Fibroblast of lung (primary cell): Measurements from ENCODE around the gene UNC13B. TPM values are rescaled to one million over a fixed set of nuclear protein-coding genes. Genes with fewer than 3 reads are reported as not detected.

ENCODE experiments used
- DNase-seq, 2 donors: peaks; one replicate each; pipeline versions ENCODE4 v3.0.0 to v3.0.0-alpha.2; 2010; ENCODE audit warnings: low read depth in 2 of 2
- H2AFZ ChIP-seq: 2 replicates; pipeline ENCODE4 v1.5.1; 2012; ENCODE audit warnings: low read length, control low read depth, inconsistent platforms
- H3K27ac ChIP-seq: 2 replicates; pipeline ENCODE4 v1.5.1; 2011; ENCODE audit warnings: low read length, control low read depth; ENCODE audit not compliant: insufficient read depth
- H3K27me3 ChIP-seq: 2 replicates; pipeline ENCODE4 v1.5.1; 2011; ENCODE audit warnings: mild to moderate bottlenecking, low read length; ENCODE audit not compliant: control insufficient read depth, insufficient read depth
- H3K36me3 ChIP-seq: 2 replicates; pipeline ENCODE4 v1.5.1; 2011; ENCODE audit warnings: low read length; ENCODE audit not compliant: control insufficient read depth, insufficient read depth
- H3K4me1 ChIP-seq: 2 replicates; pipeline ENCODE4 v1.5.1; 2011; ENCODE audit warnings: low read length; ENCODE audit not compliant: control insufficient read depth, insufficient read depth; ENCODE audit errors: extremely low read depth
- H3K4me2 ChIP-seq: 2 replicates; pipeline ENCODE4 v1.5.1; 2011; ENCODE audit warnings: low read length, control low read depth; ENCODE audit not compliant: insufficient read depth; ENCODE audit errors: extremely low read depth
- H3K4me3 ChIP-seq, 4 experiments: fragments of 200-600 bp in 1 of 4; sonication (generic) in 1 of 4; replicated peaks in 1 of 4; 2 replicates each; pipeline ENCODE4 v1.5.1; 2011 to 2016; ENCODE audit warnings: low read length in 4 of 4, low read depth in 3 of 4, mild to moderate bottlenecking in 3 of 4, control low read depth in 2 of 4, inconsistent platforms in 1 of 4, mixed read lengths in 1 of 4; ENCODE audit not compliant: insufficient read depth in 1 of 4; ENCODE audit errors: control extremely low read depth in 1 of 4
- H3K79me2 ChIP-seq: 2 replicates; pipeline ENCODE4 v1.5.1; 2012; ENCODE audit warnings: mild to moderate bottlenecking, low read length, inconsistent platforms; ENCODE audit not compliant: control insufficient read depth, insufficient read depth
- H3K9ac ChIP-seq: 2 replicates; pipeline ENCODE4 v1.5.1; 2011; ENCODE audit warnings: mild to moderate bottlenecking, low read length, control low read depth; ENCODE audit not compliant: insufficient read depth
- H3K9me3 ChIP-seq: 2 replicates; pipeline ENCODE4 v1.5.1; 2012; ENCODE audit warnings: low read depth, low read length; ENCODE audit not compliant: control insufficient read depth, insufficient read depth
- H4K20me1 ChIP-seq: 2 replicates; pipeline ENCODE4 v1.5.1; 2011; ENCODE audit warnings: low read length; ENCODE audit not compliant: control insufficient read depth, insufficient read depth; ENCODE audit errors: extremely low read depth
- CTCF ChIP-seq, 2 donors: IDR thresholded peaks in 1 of 2; conservative IDR thresholded peaks in 1 of 2; 1 replicate in 1 of 2; 2 replicates in 1 of 2; pipeline ENCODE4 v1.5.1; 2011 to 2012; ENCODE audit warnings: low read length in 2 of 2, control low read depth in 1 of 2, inconsistent platforms in 1 of 2, low read depth in 1 of 2, mild to moderate bottlenecking in 1 of 2
- EZH2 ChIP-seq: IDR thresholded peaks from 2 replicates; pipeline ENCODE4 v1.5.1; 2012; ENCODE audit warnings: low read length, control low read depth, mild to moderate bottlenecking; ENCODE audit errors: missing control alignments
- polyA plus RNA-seq, 2 donors: library from polyadenylated mRNA; depleted of rRNA in 1 of 2; stranded (reverse) in 1 of 2; unstranded in 1 of 2; fragments of >200 nt; gene quantifications; 2 replicates each; pipeline ENCODE4 v1.2.1, GENCODE V29; 2011 to 2012; ENCODE audit warnings: missing spikeins in 1 of 2
- total RNA-seq: library from RNA; depleted of rRNA; stranded (reverse); fragments of >200 nt; gene quantifications from 2 replicates; pipeline ENCODE4 v1.2.1, GENCODE V29; 2014

The UNC13B gene
- total and polyA plus RNA-seq, 2 donors (not counting 1 experiment from before 2014, with no cell fraction given) = 9.7 to 38.3 TPM

DNA sequence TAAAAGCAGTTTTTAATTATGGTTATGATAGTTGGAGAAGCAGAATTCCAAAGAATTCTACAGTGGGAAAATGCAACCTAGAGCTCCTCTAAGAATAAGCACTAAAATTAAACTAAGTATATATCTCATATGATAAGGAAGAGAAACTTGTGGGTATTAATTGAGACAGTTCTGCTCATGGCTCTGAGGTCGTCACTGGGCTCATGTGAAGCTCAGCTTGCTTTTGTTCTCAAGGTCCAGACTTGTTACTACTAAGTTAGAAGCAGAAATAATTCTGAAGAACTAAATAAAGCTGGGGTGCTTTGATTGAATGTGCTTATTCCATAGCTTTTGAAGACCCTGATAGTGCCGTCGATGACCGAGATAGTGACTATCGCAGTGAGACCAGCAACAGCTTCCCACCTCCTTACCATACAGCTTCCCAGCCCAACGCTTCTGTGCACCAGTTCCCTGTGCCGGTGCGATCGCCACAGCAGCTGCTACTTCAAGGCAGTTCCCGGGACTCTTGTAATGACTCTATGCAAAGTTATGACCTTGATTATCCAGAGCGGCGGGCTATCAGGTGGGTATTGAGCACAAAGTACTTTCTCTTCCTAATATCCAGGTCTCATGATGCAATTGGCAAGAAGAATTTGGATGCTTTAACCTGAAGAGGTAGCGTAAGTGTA, 133.7 kb downstream of the UNC13B start:
- Histone ChIP-seq H3K4me2 (no peak overlapping the region), H3K79me2 (no peaks in the 10 kb centered on the region), H3K9ac (no peak overlapping the region), H3K9me3 (no peaks in the 10 kb centered on the region), H2AFZ (no peak overlapping the region), H3K4me1 (no peaks in the 10 kb centered on the region), H3K36me3 (no peaks in the 10 kb centered on the region), H3K27ac (no peak overlapping the region), H3K27me3 (no peaks in the 10 kb centered on the region), H4K20me1 (no peaks in the 10 kb centered on the region), H3K4me3 (no peak overlapping the region)
- DNase-seq = no peak
- TF ChIP-seq CTCF (conservative IDR thresholded peaks at IDR 0.05 in 1 of 2, IDR thresholded peaks at IDR 0.05 in 1 of 2; ENCODE audit: low read depth in 1 of 2, low read length in 2 of 2) (no peak), EZH2 (no peak)

GRCh38 chr9:35303567-35303966, 141.8 kb downstream of the UNC13B start:
- Histone ChIP-seq H3K9me3 (no peaks in the 10 kb centered on the region), H2AFZ (no peak overlapping the region), H3K9ac (no peak overlapping the region), H3K4me2 (no peak overlapping the region), H3K79me2 (no peaks in the 10 kb centered on the region), H3K27me3 (no peaks in the 10 kb centered on the region), H4K20me1 (no peaks in the 10 kb centered on the region), H3K27ac (no peak overlapping the region), H3K36me3 (no peaks in the 10 kb centered on the region), H3K4me1 (no peaks in the 10 kb centered on the region), H3K4me3 (no peak overlapping the region)
- no peak for DNase-seq
- TF ChIP-seq EZH2 = no peak
- TF ChIP-seq CTCF (conservative IDR thresholded peaks at IDR 0.05 in 1 of 2, IDR thresholded peaks at IDR 0.05 in 1 of 2; ENCODE audit: low read depth in 1 of 2, low read length in 2 of 2) = no peak

DNA sequence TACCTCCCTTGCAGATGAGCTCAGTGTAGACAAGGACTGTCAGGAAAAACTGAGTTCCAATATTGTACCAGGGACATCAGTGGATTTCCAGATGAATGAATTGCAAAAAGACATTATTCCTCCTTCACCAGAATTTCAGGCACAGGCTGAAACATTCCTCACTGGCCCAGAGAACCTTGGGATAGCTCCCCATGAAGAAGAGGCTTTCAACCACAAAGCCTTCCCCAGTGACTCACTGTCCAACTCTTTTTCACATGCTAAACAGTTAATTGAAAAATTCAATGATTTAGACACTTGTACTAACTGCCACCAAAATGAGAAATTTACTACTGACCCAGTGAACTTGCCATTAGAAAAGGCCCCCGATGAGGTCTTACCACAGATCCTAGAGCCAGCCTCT, 144.5 kb downstream of the UNC13B start:
- no peaks in the 10 kb centered on the region for H3K79me2 ChIP-seq
- peak in 1 of 2 donors; percentile 67 for DNase-seq
- H3K27me3 ChIP-seq = no peaks in the 10 kb centered on the region
- H4K20me1 ChIP-seq = no peaks in the 10 kb centered on the region
- no peak overlapping the region for H3K27ac ChIP-seq
- no peak overlapping the region for H3K4me3 ChIP-seq
- H3K9me3 ChIP-seq = no peaks in the 10 kb centered on the region
- H3K4me2 ChIP-seq = no peak overlapping the region
- H3K36me3 ChIP-seq = no peaks in the 10 kb centered on the region
- H3K9ac ChIP-seq = no peak overlapping the region
- TF ChIP-seq CTCF (conservative IDR thresholded peaks at IDR 0.05 in 1 of 2, IDR thresholded peaks at IDR 0.05 in 1 of 2; ENCODE audit: low read depth in 1 of 2, low read length in 2 of 2) = no peak
- no peak for TF ChIP-seq EZH2
- no peaks in the 10 kb centered on the region for H3K4me1 ChIP-seq
- H2AFZ ChIP-seq = no peak overlapping the region
